GM23338 (cell line): Measurements from ENCODE around the gene L2HGDH. TPM values are rescaled to one million over a fixed set of nuclear protein-coding genes. Genes with fewer than 3 reads are reported as not detected.
A peak's percentile ranks its signal among the peaks of the same experiment; 100 is the strongest.

Source experiments
- ATAC-seq: fragments of 200-7000 bp; cut with Tn5 transposase; 3 replicates; pipeline ENCODE4 v1.9.1; 2020
- DNase-seq: peaks from one replicate; pipeline ENCODE4 v3.0.0-alpha.2; 2015; ENCODE audit warnings: low spot score
- H2AFZ ChIP-seq: fragments of 200-600 bp; sonication (generic); 2 replicates; pipeline ENCODE4 v1.8.0; 2016; ENCODE audit warnings: antibody characterized with exemption, mild to moderate bottlenecking, moderate library complexity
- H3F3A ChIP-seq: fragments of 200-600 bp; sonication (generic); replicated peaks from 2 replicates; pipeline ENCODE4 v1.8.0; 2017; ENCODE audit warnings: antibody characterized with exemption, mixed run types, low read depth
- H3K27ac ChIP-seq: fragments of 200-600 bp; sonication (generic); 2 replicates; pipeline ENCODE4 v1.6.1; 2016; ENCODE audit warnings: low read depth
- H3K27me3 ChIP-seq: fragments of 200-600 bp; sonication (generic); 2 replicates; pipeline ENCODE4 v1.8.0; 2016; ENCODE audit warnings: mild to moderate bottlenecking, mixed run types, moderate library complexity; ENCODE audit not compliant: insufficient read depth
- H3K36me3 ChIP-seq: fragments of 200-600 bp; sonication (generic); 2 replicates; pipeline ENCODE4 v1.8.0; 2016; ENCODE audit warnings: mild to moderate bottlenecking; ENCODE audit not compliant: insufficient read depth
- H3K4me1 ChIP-seq: fragments of 200-600 bp; sonication (generic); 2 replicates; pipeline ENCODE4 v1.8.0; 2016; ENCODE audit warnings: mild to moderate bottlenecking, moderate library complexity; ENCODE audit not compliant: insufficient read depth
- H3K4me2 ChIP-seq: fragments of 200-600 bp; sonication (generic); 2 replicates; pipeline ENCODE4 v1.7.1; 2017; ENCODE audit warnings: mixed run types
- H3K4me3 ChIP-seq: fragments of 200-600 bp; sonication (generic); 2 replicates; pipeline ENCODE4 v1.6.1; 2016; ENCODE audit warnings: mixed run types
- H3K79me2 ChIP-seq: fragments of 200-600 bp; sonication (generic); replicated peaks from 2 replicates; pipeline ENCODE4 v1.8.0; 2017; ENCODE audit warnings: mild to moderate bottlenecking; ENCODE audit not compliant: insufficient read depth
- H3K9me2 ChIP-seq: fragments of 200-600 bp; sonication (generic); 2 replicates; pipeline ENCODE4 v1.8.0; 2017; ENCODE audit not compliant: insufficient read depth
- H4K20me1 ChIP-seq: fragments of 200-600 bp; sonication (generic); replicated peaks from 2 replicates; pipeline ENCODE4 v1.8.0; 2017; ENCODE audit warnings: mild to moderate bottlenecking; ENCODE audit not compliant: insufficient read depth
- H3K27ac Mint-ChIP-seq: 2 replicates; pipeline ENCODE4 v1.8.0; 2020; ENCODE audit warnings: inconsistent platforms, mild to moderate bottlenecking, moderate library complexity, mixed read lengths
- H3K27me3 Mint-ChIP-seq: 3 replicates; pipeline ENCODE4 v1.8.0; 2022; ENCODE audit warnings: low read depth, mild to moderate bottlenecking, moderate library complexity, mixed read lengths, inconsistent platforms; ENCODE audit not compliant: insufficient read depth, poor library complexity
- H3K36me3 Mint-ChIP-seq: 3 replicates; pipeline ENCODE4 v1.8.0; 2021; ENCODE audit warnings: low read depth, mild to moderate bottlenecking, inconsistent platforms, moderate library complexity, mixed read lengths
- H3K4me1 Mint-ChIP-seq: 3 replicates; pipeline ENCODE4 v1.8.0; 2020; ENCODE audit warnings: mild to moderate bottlenecking, inconsistent platforms, mixed read lengths
- H3K4me3 Mint-ChIP-seq: 3 replicates; pipeline ENCODE4 v1.8.0; 2021; ENCODE audit warnings: moderate library complexity, mild to moderate bottlenecking, inconsistent platforms, mixed read lengths
- H3K9me3 Mint-ChIP-seq: 3 replicates; pipeline ENCODE4 v1.8.0; 2020; ENCODE audit warnings: moderate library complexity, mild to moderate bottlenecking, inconsistent platforms, mixed read lengths
- CREB1 ChIP-seq: fragments of 250-450 bp; sonication (Bioruptor Pico); IDR thresholded peaks from 2 replicates; pipeline ENCODE4 v1.5.0; 2020; ENCODE audit warnings: low read depth, mild to moderate bottlenecking, moderate library complexity
- ETS1 ChIP-seq: IDR thresholded peaks from 2 replicates; pipeline ENCODE4 v1.6.1; 2016; ENCODE audit warnings: antibody characterized with exemption
- EZH2 ChIP-seq: fragments of 200-600 bp; sonication (generic); IDR thresholded peaks from one replicate; pipeline ENCODE4 v1.8.0; 2017; ENCODE audit warnings: antibody characterized with exemption, mild to moderate bottlenecking, low read depth; ENCODE audit not compliant: unreplicated experiment
- EZH2phosphoT487 ChIP-seq: fragments of 200-600 bp; sonication (generic); IDR thresholded peaks from one replicate; pipeline ENCODE4 v1.8.1; 2018; ENCODE audit warnings: antibody characterized with exemption; ENCODE audit not compliant: unreplicated experiment
- JUNB ChIP-seq: IDR thresholded peaks from one replicate; pipeline ENCODE4 v1.6.1; 2016; ENCODE audit warnings: antibody characterized with exemption; ENCODE audit not compliant: unreplicated experiment
- NANOG ChIP-seq: IDR thresholded peaks from 2 replicates; pipeline ENCODE4 v1.6.1; 2016; ENCODE audit warnings: antibody characterized with exemption, borderline replicate concordance
- POLR2AphosphoS5 ChIP-seq: IDR thresholded peaks from 2 replicates; pipeline ENCODE4 v1.6.1; 2016; ENCODE audit warnings: antibody characterized with exemption, low read depth
- REST ChIP-seq: IDR thresholded peaks from one replicate; pipeline ENCODE4 v1.6.1; 2018; ENCODE audit warnings: antibody characterized with exemption; ENCODE audit not compliant: unreplicated experiment
- STAT1 ChIP-seq: IDR thresholded peaks from one replicate; pipeline ENCODE4 v1.6.1; 2016; ENCODE audit warnings: antibody characterized with exemption; ENCODE audit not compliant: unreplicated experiment
- ZNF114 ChIP-seq: fragments of 250-450 bp; sonication (Bioruptor Pico); IDR thresholded peaks from 2 replicates; pipeline ENCODE4 v1.5.0; 2020; ENCODE audit warnings: mild to moderate bottlenecking, moderate library complexity
- ZNF331 ChIP-seq: fragments of 250-450 bp; sonication (Bioruptor Pico); IDR thresholded peaks from 2 replicates; pipeline ENCODE4 v1.5.0; 2020; ENCODE audit warnings: low read depth, mild to moderate bottlenecking, moderate library complexity
- long read RNA-seq: library from polyadenylated mRNA; unstranded; transcript quantifications from one replicate; pipeline ENCODE4 v2.0.0, GENCODE V29; 2020; ENCODE audit not compliant: unreplicated experiment
- polyA plus RNA-seq: library from polyadenylated mRNA; unstranded; fragments of >200 nt; fragmentation: Nextera tagmentation; extraction: Ambion mirVana; gene quantifications from 2 replicates; pipeline ENCODE4 v1.2.1, GENCODE V29; 2016
- total RNA-seq: library from RNA; depleted of rRNA; stranded (reverse); fragments of >200 nt; shearing (Covaris generic); gene quantifications from 2 replicates; pipeline ENCODE4 v1.2.3, GENCODE V29; 2014; rRNA removed
- TF ChIP-seq, protein P1 (sequence below): fragments of 250-450 bp; sonication (Bioruptor Pico); IDR thresholded peaks from 2 replicates; pipeline ENCODE4 v1.5.0; 2020; ENCODE audit warnings: mild to moderate bottlenecking, moderate library complexity
- TF ChIP-seq, protein P2 (sequence below), 2 experiments: fragments of 200-600 bp in 1 of 2; sonication (generic) in 1 of 2; conservative IDR thresholded peaks; 2 replicates each; pipeline versions ENCODE4 v1.5.1 to v1.6.1; 2016 to 2017; ENCODE audit warnings: antibody characterized with exemption in 2 of 2, low read depth in 2 of 2, mild to moderate bottlenecking in 2 of 2, moderate library complexity in 1 of 2

L2HGDH gene
- total RNA-seq (22.0 and 28.5 TPM in 2 replicates), polyA plus RNA-seq (12.3 and 13.5 TPM in 2 replicates)
- long read RNA-seq, full-length matches to known transcripts = 4 of 9 reads
- long read RNA-seq, partial matches to known transcripts = 2 of 9 reads
- long read RNA-seq, other reads (novel, unspliced or antisense) = 3 of 9 reads

DNA sequence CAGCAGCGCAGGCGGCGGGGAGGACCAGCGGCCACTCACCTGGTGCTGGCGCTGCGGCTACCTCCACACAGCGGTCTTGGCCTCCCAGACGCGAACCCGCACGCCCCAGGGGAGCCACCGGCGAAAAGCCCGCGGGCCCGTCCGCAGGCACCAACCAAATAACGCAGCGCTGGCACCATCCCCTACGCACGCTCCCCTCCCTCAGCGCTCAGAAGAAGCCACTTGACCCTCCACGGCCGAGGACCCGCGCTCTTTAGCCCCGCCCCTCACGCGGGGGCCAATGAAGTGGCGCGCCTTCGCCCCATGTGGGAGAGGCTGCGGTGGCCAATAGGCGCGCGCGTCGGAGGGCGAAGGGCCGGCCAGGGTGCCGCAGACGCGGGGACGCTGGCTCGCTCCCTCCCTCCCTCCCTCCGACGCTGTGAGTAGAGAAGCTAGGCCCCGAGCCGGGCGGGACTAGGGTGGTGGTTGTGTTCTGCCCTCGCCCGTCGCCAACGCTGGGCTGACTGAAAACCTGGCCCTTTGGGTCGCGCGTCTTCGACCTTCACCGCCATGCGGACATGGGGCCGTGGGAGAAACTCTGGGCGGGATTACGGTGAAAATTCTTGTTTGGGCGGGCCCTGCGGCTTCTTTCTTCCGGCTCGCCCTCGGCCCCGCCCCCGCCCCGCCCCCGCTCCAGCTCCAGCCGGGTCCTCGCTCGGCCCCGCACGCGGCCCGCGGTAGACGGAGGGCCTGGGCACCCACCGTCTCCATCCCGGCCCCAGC, at the start of gene L2HGDH, which contains the start of gene DMAC2L:
Gene L2HGDH, minus strand, starts transcription at position 258 of the 762 bp plus-strand sequence. Its CDS starts 79 bp downstream, at position 179.
Gene DMAC2L, plus strand, starts transcription at position 353 of the 762 bp plus-strand sequence. CDS start 9,164 bp downstream, outside the sequence.
- H3K36me3 ChIP-seq = peaks cover 13% of the 10 kb centered on the region
- H3K9me2 ChIP-seq = no peaks in the 10 kb centered on the region
- Mint-ChIP-seq H3K27ac (peak within 1 kb of the TSS; percentile 99), H3K27me3 (peaks cover 10% of the 10 kb centered on the region), H3K36me3 (peaks cover 55% of the 10 kb centered on the region), H3K4me3 (peak within 1 kb of the TSS; percentile 90), H3K9me3 (peaks cover 20% of the 10 kb centered on the region), H3K4me1 (peaks cover 12% of the 10 kb centered on the region)
- H3F3A ChIP-seq = 0 out of 2 replicates have a peak, but pooled peaks cover 10% of the 10 kb centered on the region
- peak within 1 kb of the TSS; percentile 74 for H3K4me3 ChIP-seq
- TF ChIP-seq REST = peak; percentile 5
- no peak for TF ChIP-seq EZH2phosphoT487
- peak; percentile 94 for TF ChIP-seq POLR2AphosphoS5
- no peak for TF ChIP-seq JUNB
- TF ChIP-seq ZNF331 (CRISPR knock-in tag) = no peak
- peak; percentile 3; the same call in 1 of the 2 replicates for TF ChIP-seq CREB1
- no peak for TF ChIP-seq STAT1
- no peak for TF ChIP-seq EZH2
- TF ChIP-seq, protein P1, sequence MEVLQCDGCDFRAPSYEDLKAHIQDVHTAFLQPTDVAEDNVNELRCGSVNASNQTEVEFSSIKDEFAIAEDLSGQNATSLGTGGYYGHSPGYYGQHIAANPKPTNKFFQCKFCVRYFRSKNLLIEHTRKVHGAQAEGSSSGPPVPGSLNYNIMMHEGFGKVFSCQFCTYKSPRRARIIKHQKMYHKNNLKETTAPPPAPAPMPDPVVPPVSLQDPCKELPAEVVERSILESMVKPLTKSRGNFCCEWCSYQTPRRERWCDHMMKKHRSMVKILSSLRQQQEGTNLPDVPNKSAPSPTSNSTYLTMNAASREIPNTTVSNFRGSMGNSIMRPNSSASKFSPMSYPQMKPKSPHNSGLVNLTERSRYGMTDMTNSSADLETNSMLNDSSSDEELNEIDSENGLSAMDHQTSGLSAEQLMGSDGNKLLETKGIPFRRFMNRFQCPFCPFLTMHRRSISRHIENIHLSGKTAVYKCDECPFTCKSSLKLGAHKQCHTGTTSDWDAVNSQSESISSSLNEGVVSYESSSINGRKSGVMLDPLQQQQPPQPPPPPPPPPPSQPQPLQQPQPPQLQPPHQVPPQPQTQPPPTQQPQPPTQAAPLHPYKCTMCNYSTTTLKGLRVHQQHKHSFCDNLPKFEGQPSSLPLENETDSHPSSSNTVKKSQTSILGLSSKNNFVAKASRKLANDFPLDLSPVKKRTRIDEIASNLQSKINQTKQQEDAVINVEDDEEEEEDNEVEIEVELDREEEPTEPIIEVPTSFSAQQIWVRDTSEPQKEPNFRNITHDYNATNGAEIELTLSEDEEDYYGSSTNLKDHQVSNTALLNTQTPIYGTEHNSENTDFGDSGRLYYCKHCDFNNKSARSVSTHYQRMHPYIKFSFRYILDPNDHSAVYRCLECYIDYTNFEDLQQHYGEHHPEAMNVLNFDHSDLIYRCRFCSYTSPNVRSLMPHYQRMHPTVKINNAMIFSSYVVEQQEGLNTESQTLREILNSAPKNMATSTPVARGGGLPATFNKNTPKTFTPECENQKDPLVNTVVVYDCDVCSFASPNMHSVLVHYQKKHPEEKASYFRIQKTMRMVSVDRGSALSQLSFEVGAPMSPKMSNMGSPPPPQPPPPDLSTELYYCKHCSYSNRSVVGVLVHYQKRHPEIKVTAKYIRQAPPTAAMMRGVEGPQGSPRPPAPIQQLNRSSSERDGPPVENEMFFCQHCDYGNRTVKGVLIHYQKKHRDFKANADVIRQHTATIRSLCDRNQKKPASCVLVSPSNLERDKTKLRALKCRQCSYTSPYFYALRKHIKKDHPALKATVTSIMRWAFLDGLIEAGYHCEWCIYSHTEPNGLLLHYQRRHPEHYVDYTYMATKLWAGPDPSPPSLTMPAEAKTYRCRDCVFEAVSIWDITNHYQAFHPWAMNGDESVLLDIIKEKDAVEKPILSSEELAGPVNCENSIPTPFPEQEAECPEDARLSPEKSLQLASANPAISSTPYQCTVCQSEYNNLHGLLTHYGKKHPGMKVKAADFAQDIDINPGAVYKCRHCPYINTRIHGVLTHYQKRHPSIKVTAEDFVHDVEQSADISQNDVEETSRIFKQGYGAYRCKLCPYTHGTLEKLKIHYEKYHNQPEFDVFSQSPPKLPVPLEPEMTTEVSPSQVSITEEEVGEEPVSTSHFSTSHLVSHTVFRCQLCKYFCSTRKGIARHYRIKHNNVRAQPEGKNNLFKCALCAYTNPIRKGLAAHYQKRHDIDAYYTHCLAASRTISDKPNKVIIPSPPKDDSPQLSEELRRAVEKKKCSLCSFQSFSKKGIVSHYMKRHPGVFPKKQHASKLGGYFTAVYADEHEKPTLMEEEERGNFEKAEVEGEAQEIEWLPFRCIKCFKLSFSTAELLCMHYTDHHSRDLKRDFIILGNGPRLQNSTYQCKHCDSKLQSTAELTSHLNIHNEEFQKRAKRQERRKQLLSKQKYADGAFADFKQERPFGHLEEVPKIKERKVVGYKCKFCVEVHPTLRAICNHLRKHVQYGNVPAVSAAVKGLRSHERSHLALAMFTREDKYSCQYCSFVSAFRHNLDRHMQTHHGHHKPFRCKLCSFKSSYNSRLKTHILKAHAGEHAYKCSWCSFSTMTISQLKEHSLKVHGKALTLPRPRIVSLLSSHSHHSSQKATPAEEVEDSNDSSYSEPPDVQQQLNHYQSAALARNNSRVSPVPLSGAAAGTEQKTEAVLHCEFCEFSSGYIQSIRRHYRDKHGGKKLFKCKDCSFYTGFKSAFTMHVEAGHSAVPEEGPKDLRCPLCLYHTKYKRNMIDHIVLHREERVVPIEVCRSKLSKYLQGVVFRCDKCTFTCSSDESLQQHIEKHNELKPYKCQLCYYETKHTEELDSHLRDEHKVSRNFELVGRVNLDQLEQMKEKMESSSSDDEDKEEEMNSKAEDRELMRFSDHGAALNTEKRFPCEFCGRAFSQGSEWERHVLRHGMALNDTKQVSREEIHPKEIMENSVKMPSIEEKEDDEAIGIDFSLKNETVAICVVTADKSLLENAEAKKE (CRISPR knock-in tag) = no peak
- TF ChIP-seq NANOG = no peak
- TF ChIP-seq, protein P2, sequence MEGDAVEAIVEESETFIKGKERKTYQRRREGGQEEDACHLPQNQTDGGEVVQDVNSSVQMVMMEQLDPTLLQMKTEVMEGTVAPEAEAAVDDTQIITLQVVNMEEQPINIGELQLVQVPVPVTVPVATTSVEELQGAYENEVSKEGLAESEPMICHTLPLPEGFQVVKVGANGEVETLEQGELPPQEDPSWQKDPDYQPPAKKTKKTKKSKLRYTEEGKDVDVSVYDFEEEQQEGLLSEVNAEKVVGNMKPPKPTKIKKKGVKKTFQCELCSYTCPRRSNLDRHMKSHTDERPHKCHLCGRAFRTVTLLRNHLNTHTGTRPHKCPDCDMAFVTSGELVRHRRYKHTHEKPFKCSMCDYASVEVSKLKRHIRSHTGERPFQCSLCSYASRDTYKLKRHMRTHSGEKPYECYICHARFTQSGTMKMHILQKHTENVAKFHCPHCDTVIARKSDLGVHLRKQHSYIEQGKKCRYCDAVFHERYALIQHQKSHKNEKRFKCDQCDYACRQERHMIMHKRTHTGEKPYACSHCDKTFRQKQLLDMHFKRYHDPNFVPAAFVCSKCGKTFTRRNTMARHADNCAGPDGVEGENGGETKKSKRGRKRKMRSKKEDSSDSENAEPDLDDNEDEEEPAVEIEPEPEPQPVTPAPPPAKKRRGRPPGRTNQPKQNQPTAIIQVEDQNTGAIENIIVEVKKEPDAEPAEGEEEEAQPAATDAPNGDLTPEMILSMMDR (conservative IDR thresholded peaks at IDR 0.05; ENCODE audit: low read depth in 2 of 2) = peak in 1 of 2 experiments; percentile 42; a peak in 2 of 4 replicates
- no peak for TF ChIP-seq ZNF114
- peak; percentile 40; the same call in 1 of the 2 replicates for TF ChIP-seq ETS1
- peaks cover 70% of the 10 kb centered on the region for H3K79me2 ChIP-seq
- no peaks in the 10 kb centered on the region for H3K27me3 ChIP-seq
- H3K4me2 ChIP-seq = peak within 1 kb of the TSS; percentile 93
- DNase-seq (peak; percentile 98), ATAC-seq (peak; percentile 91)
- peaks cover 10% of the 10 kb centered on the region for H3K4me1 ChIP-seq
- peak within 1 kb of the TSS; percentile 86 for H3K27ac ChIP-seq
- H4K20me1 ChIP-seq = no peaks in the 10 kb centered on the region; the same call in 1 of the 2 replicates
- peak within 1 kb of the TSS; percentile 95 for H2AFZ ChIP-seq
